ENCODE results near the gene NPBWR2.

GRCh38 chr20:64150756-64151632 is 43.6 kb upstream of the NPBWR2 start:
- no peak for TF ChIP-seq CTCF (IDR thresholded peaks at IDR 0.05; ENCODE audit: low read length)
- no peak for TF ChIP-seq EZH2phosphoT487 (IDR thresholded peaks at IDR 0.05; ENCODE audit: low read length)
- TF ChIP-seq EZH2 (optimal IDR thresholded peaks at IDR 0.05; ENCODE audit: low read depth, low read length): no peak

All from MM.1S (cell line).